KBM-7 (cell line): ENCODE measurements around the gene SCIN.

Experiments used
- DNase-seq: peaks from one replicate; pipeline ENCODE4 v3.0.0-alpha.2; 2015
- in situ Hi-C: fragments of 300-500 bp; cut with MboI; formaldehyde crosslinking; loops from 2 replicates; pipeline ENCODE4 v1.14.3; 2020; ENCODE audit warnings: low sequenced_read_pairs, low pct_unique_long_range_greater_than_20kb, mixed read lengths

Gene SCIN

GRCh38 chr7:12694817-12695216 lies 124.3 kb downstream of the SCIN start:
- DNase-seq = no peak
- in situ Hi-C loops = loop anchor here (25.0 kb wide), 1 partner anchor 417 kb away; no protein-coding TSS in a partner anchor

- in situ Hi-C loops = loop anchor here (25.0 kb wide), 1 partner anchor 416 kb away; no protein-coding TSS in a partner anchor
- DNase-seq = no peak
Measured at GRCh38 chr7:12695965-12696364, 125.4 kb downstream of the SCIN start.

GRCh38 chr7:12699299-12699698 lies 128.8 kb downstream of the SCIN start:
- no peak for DNase-seq
- in situ Hi-C loops = loop anchor here (25.0 kb wide), 1 partner anchor 413 kb away; no protein-coding TSS in a partner anchor

- DNase-seq = no peak
- in situ Hi-C loops = no loop called here
Measured at GRCh38 chr7:12701433-12701832, 130.9 kb downstream of the SCIN start.

DNA sequence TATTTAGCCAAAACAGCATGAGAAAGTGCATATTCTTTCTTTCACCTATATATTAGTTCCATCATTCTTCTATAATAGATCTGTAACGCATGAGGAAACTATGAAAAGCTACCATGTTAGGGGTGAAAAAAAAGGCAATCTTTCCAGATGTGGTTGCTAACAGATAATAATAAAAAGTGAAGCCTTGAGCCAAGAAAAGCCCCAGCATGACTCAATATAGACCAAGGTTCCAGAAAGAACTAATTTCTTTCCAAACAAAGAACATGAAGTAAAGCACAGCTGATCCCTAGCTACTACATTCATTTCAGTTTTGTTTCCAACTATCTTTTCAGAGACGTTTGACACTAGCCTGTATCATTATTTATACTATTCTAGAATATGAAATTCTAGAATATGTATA lies 133.4 kb downstream of the SCIN start:
- no peak for DNase-seq
- in situ Hi-C loops = no loop called here

DNA sequence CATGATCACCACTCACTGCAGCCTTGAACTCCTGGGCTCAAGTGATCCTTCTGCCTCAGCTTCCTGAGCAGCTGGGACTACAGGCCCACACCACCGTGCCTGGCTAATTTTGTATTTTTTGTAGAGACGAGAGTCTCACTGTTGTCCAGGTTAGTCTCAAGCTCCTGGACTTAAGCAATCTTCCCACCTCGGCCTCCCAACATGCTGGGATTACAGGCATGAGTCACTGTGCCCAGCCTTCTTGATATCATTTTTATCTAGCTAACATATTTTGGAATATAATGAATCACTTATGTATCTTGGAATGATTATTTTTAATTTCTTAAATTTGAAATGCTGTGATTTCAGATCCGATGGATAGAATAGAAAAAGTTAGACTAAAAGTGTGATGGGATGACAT lies 135.4 kb downstream of the SCIN start:
- in situ Hi-C loops = no loop called here
- DNase-seq = no peak

- in situ Hi-C loops = no loop called here
- no peak for DNase-seq
Measured at GRCh38 chr7:12706900-12707536, 136.5 kb downstream of the SCIN start.

DNA sequence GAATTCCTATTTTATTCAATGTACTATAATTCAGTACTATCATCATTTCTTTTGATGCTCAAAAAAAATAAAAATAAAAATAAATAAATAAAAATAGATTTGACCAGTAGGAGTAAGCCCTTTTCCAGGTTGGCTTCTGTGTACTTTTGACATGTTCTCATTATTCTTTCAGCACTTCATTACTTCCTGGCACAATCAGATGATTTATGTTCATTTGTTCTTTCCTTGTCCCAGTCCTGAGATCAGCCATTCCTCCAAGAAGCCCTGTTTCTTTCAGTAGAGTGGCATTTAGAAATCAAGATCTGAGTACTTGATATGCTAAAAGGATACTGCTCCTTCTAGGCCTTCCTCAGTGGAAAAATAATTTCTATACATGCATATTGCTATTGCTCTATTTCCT lies 137.8 kb downstream of the SCIN start:
- no peak for DNase-seq
- in situ Hi-C loops = no loop called here
